Esophagus squamous epithelium (tissue), 4 donors: ENCODE results near the gene NDUFS3.

ENCODE experiments used
- CTCF ChIP-seq, 6 experiments: fragments of 450-650 bp in 4 of 6; fragments of 200-600 bp in 2 of 6; sonication (generic) in 2 of 6; IDR thresholded peaks; one replicate each; pipeline ENCODE4 v1.5.1; 2016 to 2019; ENCODE audit warnings: antibody characterized with exemption in 6 of 6, mild to moderate bottlenecking in 4 of 6, moderate library complexity in 4 of 6
- POLR2A ChIP-seq, 4 donors: fragments of 450-650 bp; IDR thresholded peaks; one replicate each; pipeline ENCODE4 v1.6.1; 2017; ENCODE audit warnings: antibody characterized with exemption in 4 of 4, mild to moderate bottlenecking in 4 of 4, moderate library complexity in 3 of 4

- TF ChIP-seq CTCF (IDR thresholded peaks at IDR 0.05) (no peak), POLR2A (IDR thresholded peaks at IDR 0.05) (no peak)
Observed at GRCh38 chr11:47592970-47593369, 14.1 kb downstream of the NDUFS3 start.
